ENCODE results near the gene APEH.

APEH gene

DNA sequence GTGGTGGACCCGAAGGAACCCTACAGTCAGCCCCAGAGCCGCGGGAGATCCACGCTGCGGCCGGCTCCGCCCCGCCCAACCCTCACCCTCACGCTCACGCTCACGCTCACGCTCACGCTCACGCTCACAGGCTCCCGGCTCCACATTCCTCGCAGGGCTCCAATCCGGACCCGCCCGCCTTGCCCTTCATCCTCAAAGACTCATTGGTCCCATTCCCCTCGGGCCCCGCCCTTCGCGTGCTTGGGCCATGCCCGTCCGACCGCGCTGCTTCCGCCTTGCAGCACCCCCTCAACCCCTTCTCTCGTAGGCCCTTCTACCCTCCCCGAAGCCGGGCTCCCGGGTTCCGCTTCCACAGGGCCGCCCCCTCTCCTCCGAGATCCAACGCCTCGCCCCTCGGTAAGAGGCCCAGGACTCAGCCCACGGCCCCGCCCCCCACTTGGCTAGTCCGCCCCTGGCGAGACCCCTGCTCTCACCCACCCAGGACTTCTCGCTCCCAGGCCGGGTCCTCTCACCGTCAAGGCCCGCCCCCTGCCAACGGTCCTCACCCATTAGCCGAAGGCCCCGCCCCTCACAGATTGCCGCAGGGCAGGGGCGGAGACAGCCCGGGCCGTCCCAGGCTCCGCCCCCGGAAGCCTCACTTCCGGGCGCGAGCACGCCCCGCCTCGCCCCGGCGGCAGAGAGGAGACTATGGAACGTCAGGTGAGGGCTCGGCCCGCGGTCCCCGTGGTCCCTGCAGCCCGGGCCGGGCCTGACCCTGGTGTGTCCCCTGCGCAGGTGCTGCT is at the start of gene APEH:
Gene APEH (plus strand): TSS at position 637 of the 782 bp plus-strand sequence. CDS start 51 bp downstream, at position 688.
- DNase-seq, result peak; percentile 100

DNA sequence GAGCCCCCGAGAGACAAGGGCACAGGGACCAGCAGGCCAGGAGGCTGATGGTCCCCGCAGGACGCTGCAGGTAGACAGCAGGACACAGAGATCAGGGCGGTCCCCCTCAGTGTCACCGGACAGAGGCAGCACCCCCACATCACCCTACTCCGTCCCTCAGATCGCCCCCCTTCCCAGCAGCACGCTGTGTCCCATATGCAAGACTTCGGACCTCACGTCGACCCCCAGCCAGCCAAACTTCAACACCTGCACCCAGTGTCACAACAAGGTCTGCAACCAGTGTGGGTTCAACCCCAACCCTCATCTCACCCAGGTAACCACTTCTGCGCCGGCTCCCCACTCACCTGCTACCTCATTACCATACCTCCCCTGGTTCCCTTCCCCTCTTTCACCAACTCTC is 49.1 kb upstream of the APEH start:
- DNase-seq, result no peak

GRCh38 chr3:49626101-49626581 is 48.0 kb upstream of the APEH start:
- DNase-seq, result no peak

GRCh38 chr3:49626796-49627195 is 47.4 kb upstream of the APEH start:
- no peak for DNase-seq

DNA sequence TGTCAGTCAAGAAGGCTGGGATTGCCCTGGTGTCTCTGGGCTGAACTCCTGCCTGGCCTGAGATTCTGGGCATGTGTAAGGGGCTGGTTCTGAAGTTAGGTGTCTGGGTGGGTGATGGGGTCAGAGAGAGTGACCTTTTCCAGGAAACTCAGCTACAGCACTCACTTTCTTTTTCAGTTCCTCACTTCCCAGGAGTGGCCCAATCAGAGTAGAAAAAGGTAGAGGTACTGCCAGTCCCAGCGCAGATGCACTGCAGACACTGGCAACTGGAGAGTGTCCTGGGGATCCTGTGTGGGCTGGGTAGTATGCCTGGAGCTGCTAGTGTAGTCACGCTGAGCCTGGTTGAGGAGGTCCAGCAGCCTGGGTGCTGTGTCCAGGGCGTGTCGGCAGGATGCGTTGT is 46.5 kb upstream of the APEH start:
- DNase-seq, result no peak

DNA sequence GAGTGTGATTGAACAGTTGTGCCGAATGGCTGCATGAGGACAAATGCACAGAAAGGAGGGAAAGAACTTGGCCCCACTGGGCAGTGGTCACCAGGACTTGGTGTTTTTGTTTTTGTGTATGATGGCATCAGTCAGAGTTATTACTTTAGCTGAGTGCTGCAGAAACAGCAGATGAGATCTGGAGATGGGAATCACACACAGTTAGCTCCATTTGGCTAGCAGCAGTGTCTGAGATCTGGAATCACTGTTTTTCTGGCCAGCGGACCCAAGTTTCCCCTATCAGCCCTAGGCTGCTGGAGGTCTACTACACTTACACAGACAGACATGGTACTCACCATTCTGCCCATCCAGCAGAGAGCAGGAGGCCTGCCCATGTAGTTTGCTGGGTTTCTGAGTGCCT is 45.9 kb upstream of the APEH start:
- DNase-seq, result no peak

DNA sequence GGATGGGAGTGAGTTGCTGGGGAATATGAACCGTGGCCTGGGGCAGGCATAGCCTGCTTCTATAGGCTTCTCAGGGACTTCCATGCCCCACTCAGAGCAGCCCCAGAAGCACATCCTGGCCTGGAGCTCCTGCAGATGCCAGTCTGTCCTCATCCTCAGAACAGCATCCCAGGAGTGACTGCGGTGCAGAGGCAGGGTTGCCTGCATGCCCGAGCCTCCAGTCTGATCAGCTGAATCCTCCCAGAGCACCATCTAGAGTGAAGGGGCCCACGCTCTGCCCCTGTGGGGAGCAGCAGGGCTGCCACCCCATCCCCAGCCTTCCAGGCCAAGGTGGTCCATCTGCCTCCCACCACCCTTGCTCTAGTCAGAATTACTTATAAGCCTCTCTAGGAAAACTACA is 44.7 kb upstream of the APEH start:
- DNase-seq, result no peak

DNA sequence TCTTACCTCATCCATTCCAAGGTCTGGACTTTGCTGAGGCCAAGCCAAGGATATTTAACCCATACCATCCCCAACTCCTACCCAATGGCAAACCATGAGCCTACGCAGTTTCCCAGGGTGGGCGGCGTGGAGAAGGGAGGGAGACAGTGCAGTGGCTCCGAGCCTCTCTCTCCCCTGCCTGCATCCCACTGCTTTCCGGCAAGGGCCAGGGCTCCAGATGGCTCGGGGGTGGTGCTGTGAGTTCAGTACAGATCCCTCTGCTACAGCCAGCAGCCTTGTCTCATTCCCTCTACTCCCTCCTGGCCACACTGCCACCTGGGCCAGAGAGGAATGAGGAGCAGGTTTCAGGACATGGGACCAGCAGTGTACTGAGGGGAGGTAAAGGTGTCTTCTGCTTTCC is 44.3 kb upstream of the APEH start:
- no peak for DNase-seq

GRCh38 chr3:49630784-49631183 is 43.4 kb upstream of the APEH start:
- no peak for DNase-seq

DNA sequence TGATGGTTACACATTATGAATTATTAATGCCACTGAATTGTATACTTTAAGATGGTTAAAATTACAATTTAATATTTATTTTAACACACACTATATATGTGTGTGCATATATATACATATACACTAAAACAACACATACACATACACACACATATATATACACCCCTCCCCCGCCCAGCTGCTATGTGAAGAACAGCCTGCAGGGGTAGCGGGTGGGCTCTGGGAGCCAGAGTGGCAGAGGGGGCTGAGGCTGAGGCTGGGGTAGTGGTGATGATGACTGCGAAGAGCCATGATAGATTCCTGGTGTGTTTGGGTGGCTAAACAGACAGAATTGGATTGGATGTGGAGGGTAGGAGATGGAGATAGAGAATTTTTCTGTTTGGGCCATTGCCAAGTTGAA is 39.4 kb upstream of the APEH start:
- DNase-seq, result peak; percentile 17

DNA sequence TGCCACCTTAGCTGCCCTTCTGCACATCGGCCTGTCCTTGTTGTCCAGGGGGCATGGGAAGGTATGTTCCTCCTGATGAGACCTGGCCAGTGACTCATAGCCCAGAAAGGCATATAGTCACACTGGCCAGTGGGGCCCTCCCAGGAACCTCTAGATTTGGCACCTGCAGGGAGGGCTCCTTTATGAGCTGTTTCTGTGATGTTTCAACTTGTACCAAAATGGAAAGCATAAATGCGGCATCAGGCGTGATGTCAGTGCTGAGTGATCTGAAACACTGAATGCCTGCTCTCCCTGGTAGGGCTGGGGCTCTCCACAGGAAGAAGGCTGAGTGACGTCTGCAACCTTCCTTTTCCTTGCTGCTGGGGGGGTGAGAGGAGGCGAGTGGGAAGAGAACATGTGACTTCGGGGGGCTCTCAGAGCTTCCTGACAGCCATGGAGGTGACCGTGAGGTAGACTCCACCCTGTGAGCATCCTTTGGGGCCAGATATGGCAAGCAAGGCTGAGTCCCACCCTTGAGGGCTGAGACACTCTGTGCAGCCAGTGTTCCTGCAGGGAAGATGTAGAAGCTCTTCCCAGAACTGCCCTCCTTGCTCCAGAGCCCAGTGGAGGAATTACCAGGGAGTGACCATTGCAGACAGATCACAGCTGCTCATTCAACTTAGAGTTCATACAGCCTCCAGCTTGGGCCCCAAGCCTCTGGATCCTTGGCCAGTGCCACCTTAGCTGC is 37.1 kb upstream of the APEH start:
- no peak for DNase-seq

DNA sequence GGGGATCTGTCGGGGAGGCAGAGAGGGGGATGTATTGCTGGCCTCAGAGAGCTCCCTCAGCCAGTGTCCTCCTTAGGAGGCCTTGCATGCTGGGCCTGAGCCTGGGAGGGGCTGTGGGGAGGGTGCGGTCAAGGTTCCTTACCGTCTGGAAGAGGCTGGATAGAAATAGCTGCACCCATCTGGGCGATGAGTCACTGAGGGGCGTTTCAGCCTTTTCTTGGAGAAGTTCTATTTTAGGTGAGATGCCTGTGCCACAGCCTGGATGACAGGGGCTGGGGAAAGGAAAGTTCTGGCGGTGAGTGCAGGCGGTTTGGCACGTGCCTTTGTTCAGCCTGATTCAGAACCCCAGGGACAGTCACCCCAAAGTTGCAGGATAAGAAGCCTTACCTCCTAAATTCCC is 35.7 kb upstream of the APEH start:
- DNase-seq, result peak; percentile 62

DNA sequence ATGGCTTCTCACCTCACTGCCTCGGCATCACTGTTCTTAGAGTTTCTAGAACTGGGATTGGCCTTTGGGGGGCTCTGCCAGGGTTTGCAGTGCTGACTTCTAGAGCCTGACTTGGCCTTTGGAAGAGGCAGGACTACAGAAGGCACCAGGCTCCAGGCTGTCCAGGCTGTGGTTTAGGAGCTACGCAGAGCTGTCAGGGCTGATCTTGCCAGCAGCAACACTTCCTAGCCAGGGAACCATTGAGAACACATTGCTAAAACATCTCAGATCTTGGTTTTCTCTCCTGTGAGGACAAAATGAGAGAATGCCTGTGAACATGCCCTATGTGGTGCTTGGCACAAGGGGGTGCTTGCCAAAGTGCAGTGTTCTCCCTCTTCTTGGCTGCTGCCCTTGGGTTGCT is 34.6 kb upstream of the APEH start:
- no peak for DNase-seq

DNA sequence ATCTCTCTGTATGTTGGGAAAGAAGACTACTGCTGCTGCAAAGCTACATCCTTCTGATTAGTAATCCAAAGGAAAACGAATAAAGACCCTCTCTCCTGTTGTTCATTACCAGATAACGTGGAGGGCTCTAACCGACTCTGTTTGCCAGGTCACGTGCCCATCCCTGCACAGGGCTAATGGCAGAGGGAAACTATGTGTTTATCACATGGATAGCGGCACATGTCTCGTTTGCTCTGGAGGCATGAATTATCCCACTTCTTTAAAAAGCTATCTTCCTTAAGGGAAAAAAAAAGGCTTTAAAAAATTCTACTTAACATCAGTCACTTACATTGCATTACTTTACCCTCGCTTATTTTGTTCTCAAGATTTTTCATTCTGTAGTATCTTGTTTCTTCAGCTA is 32.9 kb upstream of the APEH start:
- no peak for DNase-seq

DNA sequence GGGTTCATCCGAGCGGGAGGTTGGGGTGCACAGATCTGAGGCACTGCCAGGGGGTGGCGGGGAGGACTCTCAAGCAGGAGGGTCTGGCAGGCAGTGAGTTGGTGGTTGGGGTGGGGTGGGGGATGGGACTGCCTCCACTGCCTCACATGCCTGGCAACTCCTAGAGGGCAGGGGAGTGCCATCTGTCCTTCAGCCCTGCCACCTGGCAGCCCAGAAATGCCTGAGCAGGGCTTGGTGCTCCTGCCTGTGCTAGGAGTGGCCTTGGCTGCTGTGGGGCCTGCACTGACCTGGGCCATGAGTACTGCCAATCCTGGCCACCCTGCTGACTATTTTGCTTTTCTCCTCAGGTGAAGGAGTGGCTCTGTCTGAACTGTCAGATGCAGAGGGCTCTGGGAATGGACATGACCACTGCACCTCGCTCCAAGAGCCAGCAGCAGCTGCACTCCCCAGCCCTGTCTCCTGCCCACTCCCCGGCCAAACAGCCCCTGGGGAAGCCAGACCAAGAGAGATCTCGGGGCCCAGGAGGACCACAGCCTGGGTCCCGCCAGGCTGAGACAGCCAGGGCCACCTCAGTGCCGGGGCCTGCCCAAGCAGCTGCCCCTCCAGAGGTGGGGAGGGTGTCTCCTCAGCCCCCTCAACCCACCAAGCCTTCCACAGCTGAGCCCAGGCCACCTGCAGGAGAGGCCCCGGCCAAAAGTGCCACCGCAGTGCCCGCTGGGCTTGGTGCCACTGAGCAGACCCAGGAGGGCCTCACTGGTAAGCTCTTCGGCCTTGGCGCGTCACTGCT is 32.0 kb upstream of the APEH start:
- no peak for DNase-seq

DNA sequence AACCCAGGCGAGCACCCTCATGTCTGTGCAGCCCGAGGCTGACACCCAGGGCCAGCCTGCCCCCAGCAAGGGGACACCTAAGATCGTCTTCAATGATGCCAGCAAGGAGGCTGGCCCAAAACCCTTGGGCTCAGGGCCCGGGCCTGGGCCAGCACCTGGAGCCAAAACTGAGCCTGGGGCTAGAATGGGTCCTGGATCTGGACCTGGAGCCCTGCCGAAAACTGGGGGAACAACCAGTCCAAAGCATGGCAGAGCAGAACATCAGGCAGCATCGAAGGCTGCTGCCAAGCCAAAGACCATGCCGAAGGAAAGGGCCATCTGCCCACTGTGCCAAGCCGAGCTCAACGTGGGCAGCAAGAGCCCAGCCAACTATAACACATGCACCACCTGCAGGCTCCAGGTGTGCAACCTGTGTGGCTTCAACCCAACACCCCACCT is 31.4 kb upstream of the APEH start:
- no peak for DNase-seq

DNA sequence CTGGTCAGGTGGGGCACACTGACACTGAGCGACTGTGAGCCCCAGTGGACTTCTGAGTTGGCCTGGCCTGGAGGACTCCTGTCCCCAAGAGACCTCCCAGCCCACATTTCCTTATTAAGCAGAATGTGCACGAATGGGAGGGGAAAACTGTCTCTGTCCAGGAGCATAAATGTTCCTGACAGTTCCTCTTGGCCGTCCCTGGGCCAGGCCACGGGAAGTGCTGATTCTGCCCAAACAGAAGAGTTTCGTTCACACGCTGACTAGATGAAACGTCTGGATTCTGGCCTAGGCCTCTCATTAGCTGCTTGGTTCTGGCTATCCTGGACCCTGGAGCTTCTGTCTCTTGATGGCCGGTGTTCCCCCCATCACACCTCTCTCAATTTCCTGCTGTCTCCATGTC is 29.5 kb upstream of the APEH start:
- no peak for DNase-seq

- DNase-seq, result no peak
These were observed 27.9 kb upstream of the APEH start for GRCh38 chr3:49646236-49646635.

DNA sequence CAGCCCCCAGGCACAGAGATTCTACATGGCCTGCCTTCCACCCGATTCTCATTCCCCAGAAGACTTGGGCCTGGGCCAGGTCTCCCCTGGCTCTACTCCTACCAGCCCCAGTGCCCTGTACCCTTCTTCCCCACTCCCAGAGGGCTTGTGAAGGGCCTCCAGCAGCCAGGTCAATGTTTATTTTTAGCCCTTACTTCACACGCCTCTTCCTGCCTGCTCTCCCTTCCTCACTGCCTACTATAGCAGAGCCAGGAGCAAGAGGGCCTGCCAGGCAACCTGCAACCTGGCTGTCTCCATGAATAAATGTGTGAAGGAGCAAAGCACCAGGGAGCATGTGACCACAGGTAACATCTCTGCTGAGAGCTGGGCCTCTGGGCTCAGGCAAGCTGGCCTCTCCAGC is 26.4 kb upstream of the APEH start:
- no peak for DNase-seq

GRCh38 chr3:49648354-49649019 is 25.7 kb upstream of the APEH start:
- DNase-seq, result peak; percentile 87

DNA sequence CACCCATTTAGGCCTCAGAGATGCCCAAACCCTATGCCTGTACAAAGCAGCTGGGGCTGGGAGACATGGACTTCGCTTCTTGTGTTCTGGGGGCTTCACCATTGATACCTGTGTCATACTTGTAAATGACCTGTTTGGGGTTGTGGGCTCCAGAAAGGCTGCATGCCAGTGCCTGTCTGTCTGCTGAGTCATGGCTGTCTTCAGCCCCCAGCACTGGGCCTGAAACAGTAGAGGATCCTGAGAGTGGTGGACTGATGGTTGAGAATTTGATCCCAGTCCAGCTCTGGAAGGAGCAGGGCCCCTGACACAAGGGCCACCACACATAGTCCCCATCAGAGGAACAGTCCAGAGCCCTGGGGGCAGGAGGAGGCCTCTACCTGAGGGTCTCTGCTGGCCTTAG is 24.6 kb upstream of the APEH start:
- no peak for DNase-seq

GRCh38 chr3:49650177-49650576 is 24.0 kb upstream of the APEH start:
- no peak for DNase-seq

DNA sequence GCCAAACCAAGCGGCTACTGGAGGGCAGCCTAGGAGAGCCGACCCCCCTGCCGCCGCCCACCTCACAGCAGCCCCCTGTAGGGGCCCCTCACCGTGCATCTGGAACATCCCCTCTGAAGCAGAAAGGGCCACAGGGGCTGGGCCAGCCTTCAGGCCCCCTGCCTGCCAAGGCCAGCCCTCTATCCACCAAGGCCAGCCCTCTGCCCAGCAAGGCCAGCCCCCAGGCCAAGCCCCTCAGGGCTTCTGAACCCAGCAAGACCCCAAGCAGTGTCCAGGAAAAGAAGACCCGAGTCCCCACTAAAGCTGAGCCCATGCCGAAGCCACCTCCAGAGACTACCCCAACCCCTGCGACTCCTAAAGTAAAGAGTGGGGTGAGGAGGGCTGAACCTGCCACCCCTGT is 23.5 kb upstream of the APEH start:
- no peak for DNase-seq

Measured in hematopoietic multipotent progenitor cell treated with erythropoietin and hydrocortisone succinate and interleukin-3 and kit ligand, for 4 days (in vitro differentiated cells).